ENCODE data around the gene COX5B.
"Not testable (repeated sequence)": the region's sequence is repeated elsewhere in the genome, so short reads cannot be mapped to it uniquely, and the experiment has no call there.

COX5B gene

GRCh38 chr2:97673182-97673914, 27.5 kb downstream of the COX5B start:
- no peak for DNase-seq (ENCODE audit: low spot score)

GRCh38 chr2:97673915-97674283, 28.0 kb downstream of the COX5B start:
- no peak for DNase-seq (ENCODE audit: low spot score)

GRCh38 chr2:97675430-97676113, 29.7 kb downstream of the COX5B start:
- no peak for DNase-seq (ENCODE audit: low spot score)

DNA sequence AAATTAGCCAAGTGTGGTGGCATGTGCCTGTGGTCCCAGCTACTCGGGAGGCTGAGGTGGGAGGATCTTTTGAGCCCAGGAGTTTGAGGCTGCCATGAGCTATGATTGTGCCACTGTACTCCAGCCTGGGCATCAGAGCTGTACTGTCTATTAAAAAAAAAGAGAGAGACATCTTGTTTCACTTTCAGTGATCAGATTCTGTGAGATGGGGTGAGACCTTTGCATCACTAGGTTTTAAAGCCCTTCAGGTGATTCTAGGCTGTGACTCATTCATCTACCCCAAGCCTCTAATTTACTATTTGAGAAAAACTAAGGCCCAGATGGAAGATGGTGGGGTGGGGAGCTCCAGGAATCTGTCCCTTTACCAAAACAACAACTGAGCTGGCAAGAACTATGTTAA, 30.8 kb downstream of the COX5B start:
- DNase-seq (ENCODE audit: low spot score), result no peak

DNA sequence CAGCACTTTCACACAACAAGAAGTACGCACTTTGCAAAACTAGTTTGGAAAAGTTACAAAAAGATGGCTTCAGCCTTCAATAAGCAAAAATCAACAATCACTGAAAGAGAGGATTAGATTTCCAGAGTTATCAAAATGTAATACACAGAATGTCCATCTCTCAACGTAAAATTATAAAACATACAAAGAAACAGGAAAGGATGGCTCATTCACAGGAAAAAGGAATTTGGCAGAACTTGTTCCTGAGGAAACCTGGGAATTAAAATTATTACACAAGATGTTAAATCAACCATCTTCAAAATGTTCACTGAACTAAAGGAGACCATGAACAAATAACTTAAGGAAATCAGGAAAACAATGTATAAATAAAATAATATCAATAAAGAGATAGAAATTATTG, 31.6 kb downstream of the COX5B start:
- DNase-seq (ENCODE audit: low spot score), result no peak

DNA sequence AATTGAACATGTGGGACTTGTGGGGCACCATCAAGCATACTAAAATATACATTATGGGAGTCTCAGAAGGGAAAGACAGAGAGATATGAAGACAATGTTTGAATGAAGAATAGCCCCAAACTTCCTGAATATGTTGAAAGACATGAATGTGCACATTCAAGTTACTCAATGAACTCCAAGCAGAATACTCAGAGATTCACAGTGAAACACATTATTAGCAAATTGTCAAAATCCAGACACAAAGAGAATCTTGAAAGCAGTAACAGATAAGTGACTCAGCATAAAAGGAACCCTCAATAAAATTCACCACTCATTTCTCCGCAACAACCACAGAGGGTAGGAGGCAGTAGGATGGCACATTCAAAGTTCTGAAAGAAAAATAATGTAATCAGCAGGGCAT, 32.4 kb downstream of the COX5B start:
- DNase-seq (ENCODE audit: low spot score), result no peak

DNA sequence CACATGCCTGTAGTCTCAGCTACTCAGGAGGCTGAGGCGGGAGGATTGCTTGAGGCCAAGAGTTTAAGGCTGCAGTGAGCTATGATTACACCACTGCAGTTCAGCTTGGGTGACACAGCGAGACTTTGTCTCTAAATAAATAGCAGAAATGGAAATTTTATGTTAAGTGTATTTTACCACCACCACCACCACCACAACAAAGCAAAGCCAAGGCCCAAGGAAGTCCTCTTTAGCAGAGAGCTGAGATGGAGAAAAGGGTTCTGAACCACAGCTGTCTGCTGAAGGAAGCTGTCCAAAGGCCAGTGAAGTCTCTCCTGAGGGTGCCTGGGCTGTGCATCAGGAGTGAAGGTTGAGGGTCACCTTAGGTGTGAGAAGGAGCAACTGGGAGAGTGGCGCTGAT, 41.4 kb downstream of the COX5B start:
- not testable (repeated sequence) for DNase-seq (ENCODE audit: low spot score)

DNA sequence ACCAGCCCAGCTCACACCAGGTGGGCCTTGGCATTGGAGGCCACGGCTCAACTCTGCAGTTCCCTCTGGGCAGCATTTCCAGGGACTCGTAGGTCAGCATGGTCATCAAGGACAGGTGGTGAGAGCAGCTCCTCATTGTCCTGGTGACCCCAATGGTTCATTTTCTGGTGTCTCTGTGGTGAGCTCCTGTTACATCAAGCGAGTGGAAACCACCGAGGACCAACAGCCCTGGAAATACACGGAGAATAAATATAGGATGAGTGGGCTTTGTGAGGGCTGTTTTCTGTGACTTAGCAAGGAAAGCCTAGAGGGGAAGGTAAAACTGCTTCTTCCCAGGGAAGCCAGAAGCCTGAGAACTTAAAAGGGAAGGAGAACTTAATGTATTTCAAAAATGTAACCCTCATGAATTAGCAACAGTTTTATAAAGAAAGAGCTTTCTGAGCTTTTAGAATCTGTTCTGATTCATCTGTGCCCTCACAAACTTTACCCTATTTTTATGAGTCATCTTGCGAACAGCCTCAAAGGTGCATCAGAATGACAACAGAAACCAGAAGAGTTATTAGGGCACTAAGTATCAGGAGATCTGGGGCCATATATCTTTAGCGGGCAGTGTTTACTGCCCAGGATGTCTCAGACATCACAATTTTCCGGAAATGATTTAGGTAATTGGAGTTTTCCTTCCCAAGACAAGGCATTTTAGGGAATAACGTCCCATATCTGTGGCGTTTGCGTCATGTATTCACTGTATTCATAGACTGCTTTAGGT, 42.4 kb downstream of the COX5B start:
- no peak for DNase-seq (ENCODE audit: low spot score)

DNA sequence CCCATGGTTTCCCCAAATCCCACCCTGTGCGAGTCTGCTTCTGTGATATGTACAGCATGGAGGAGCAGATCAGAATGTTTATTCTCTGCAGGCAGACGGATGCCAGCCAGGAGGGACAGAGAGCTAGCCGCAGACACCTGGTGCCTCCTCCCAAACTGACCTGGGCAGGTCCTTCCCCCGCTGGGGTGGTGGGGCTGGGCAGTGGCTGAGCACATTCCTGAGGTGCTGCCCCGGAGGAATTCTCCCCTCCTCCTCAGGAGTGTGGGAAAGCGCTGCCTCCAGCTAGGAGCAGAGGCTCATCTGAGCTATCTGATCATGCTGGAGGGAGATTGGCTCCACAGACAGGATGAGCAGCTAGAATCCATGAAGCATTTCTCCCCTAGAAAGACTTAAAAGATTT, 45.3 kb downstream of the COX5B start:
- no peak for DNase-seq (ENCODE audit: low spot score)

DNA sequence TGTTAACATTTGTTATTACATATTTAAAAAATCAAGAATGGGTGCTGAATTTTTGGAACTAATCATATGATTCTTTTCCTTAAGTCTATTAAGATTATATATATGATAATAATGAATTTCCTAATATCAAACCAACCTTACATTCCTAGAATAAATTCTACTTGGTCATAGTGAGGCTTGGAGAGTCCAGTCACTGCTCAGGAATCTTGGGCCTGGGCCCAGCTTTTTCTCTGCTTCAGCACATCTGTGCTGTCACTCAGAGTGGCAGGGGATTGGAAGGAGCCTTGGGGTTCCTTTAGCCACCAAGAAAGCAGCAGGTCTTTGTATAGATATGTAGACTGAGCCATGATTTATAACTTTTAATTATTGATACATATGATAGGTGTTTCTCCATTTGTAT, 47.6 kb downstream of the COX5B start:
- DNase-seq (ENCODE audit: low spot score), result no peak

DNA sequence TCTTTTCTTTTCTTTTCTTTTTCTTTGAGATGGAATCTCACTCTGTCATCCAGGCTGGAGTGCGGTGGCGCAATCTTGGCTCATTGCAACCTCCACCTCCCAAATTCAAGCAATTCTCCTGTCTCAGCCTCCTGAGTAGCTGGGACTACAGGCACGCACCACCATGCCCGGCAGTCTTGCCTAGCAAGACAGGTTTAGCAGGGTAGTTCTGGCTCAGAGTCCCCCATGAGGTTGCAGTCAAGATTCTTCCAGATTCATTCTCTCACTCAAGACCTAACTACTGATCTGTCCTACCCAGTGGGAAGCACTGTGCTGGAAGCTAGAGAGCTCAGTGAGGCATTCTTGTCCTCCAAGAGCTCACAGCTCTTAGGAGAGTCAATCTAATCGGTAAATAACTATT, 49.9 kb downstream of the COX5B start:
- no peak for DNase-seq (ENCODE audit: low spot score)

GRCh38 chr2:97697252-97698235, 51.7 kb downstream of the COX5B start:
- DNase-seq (ENCODE audit: low spot score), result peak; percentile 87

Data from hematopoietic multipotent progenitor cell treated with erythropoietin and hydrocortisone succinate and interleukin-3 and kit ligand, for 17 days (in vitro differentiated cells).